LoVo (cell line): ENCODE measurements around the gene MOB3B.

Source experiments
- DNase-seq: peaks from one replicate; pipeline ENCODE4 v3.0.0-alpha.2; 2016; ENCODE audit warnings: low spot score

The MOB3B gene

DNA sequence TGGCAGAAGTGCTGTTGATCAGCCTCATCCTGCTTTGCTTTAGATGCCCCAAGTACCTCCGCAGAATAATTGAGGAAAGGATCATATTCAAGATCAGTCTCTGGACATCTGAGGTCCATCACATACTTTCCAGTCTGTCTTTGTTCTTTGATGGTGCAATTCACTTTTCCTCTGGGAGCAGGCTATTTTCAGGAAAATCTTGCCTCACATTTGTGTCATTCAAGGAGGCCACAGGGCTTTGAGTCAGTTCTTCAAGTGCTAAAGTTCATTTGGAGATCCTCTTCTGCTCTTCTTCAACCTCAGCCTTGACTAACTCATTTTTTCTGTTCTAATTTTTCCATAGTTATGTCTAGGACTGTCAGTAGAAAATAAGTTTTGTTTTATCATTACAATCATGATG is 251.2 kb downstream of the MOB3B start:
- DNase-seq, result no peak

DNA sequence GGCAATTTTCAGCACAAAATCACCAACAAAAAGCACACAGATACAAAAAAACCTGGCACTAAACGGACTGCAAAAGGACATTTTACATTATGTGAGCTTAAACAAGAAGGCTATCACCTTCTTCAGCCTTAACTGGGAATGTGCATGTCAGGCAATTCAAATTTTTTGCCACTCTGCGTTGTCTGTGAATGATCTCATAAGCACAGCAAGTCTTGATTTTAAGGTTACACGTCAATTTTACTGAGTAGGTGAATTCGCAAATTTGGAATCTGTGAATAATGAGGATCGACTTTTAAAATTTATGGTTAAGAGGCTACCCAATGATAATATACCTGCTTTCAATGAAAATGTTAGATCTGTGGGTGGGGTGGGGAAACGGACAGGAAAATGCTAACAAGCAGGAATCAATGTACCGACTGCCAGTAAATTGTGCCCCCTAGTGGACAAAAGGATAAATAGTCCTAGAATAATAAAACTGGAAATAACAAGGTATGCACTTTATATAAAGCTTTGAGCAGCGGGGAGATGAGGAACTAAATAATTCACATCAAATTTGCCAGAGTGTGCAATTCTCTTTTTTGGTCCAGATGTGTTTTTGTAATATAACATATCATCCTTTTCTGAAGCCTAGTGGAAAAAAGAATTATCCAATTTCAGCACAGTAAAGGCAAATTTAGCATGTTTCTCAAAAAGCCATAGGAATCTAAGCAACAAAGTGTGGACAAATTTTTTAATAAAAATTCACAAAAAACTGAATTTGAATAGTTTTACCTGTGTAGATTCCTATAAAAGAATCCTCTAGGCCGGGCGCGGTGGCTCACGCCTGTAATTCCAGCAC is 253.2 kb downstream of the MOB3B start:
- DNase-seq, result peak; percentile 68
